Keratinocyte (primary cell): Measurements from ENCODE around the gene SND1. TPM values are rescaled to one million over a fixed set of nuclear protein-coding genes. Genes with fewer than 3 reads are reported as not detected.

Source experiments
- DNase-seq: peaks from one replicate; pipeline ENCODE4 v3.0.0-alpha.2; 2011; ENCODE audit warnings: low read depth, missing footprints, low spot score
- FAIRE-seq: peaks from 2 replicates; lab custom pipeline; 2011; peaks lifted over from hg19 to GRCh38; lab: Jason Lieb, UNC
- H2AFZ ChIP-seq: 2 replicates; pipeline ENCODE4 v1.6.0; 2012; ENCODE audit warnings: low read length, control low read depth, inconsistent platforms; ENCODE audit not compliant: control insufficient read depth
- H3K27ac ChIP-seq: 2 replicates; pipeline ENCODE4 v1.5.1; 2011; ENCODE audit warnings: low read length; ENCODE audit not compliant: control insufficient read depth, insufficient read depth
- H3K27me3 ChIP-seq: 3 replicates; pipeline ENCODE4 v1.6.0; 2011; ENCODE audit warnings: low read length; ENCODE audit not compliant: control insufficient read depth, insufficient read depth; ENCODE audit errors: extremely low read depth
- H3K36me3 ChIP-seq, 2 experiments: 2 replicates in 1 of 2; 3 replicates in 1 of 2; pipeline ENCODE4 v1.5.1; 2011; ENCODE audit warnings: low read length in 2 of 2, mild to moderate bottlenecking in 1 of 2; ENCODE audit not compliant: control insufficient read depth in 2 of 2, insufficient read depth in 2 of 2; ENCODE audit errors: extremely low read depth in 1 of 2
- H3K4me1 ChIP-seq: 3 replicates; pipeline ENCODE4 v1.5.1; 2011; ENCODE audit warnings: low read length; ENCODE audit not compliant: control insufficient read depth, insufficient read depth; ENCODE audit errors: extremely low read depth
- H3K4me2 ChIP-seq: 3 replicates; pipeline ENCODE4 v1.6.0; 2011; ENCODE audit warnings: low read depth, low read length; ENCODE audit not compliant: control insufficient read depth, insufficient read depth; ENCODE audit errors: extremely low read depth
- H3K4me3 ChIP-seq, 3 experiments: fragments of 200-600 bp in 1 of 3; sonication (generic) in 1 of 3; 2 replicates in 2 of 3; 3 replicates in 1 of 3; pipeline ENCODE4 v1.5.1; 2011 to 2016; ENCODE audit warnings: low read length in 3 of 3, mild to moderate bottlenecking in 3 of 3, control low read depth in 2 of 3, inconsistent platforms in 1 of 3, low read depth in 1 of 3, mixed read lengths in 1 of 3, mixed run types in 1 of 3, moderate library complexity in 1 of 3; ENCODE audit not compliant: control insufficient read depth in 2 of 3, insufficient read depth in 2 of 3; ENCODE audit errors: extremely low read depth in 1 of 3
- H3K79me2 ChIP-seq: 2 replicates; pipeline ENCODE4 v1.6.0; 2012; ENCODE audit warnings: low read length; ENCODE audit not compliant: control insufficient read depth, insufficient read depth
- H3K9ac ChIP-seq: 3 replicates; pipeline ENCODE4 v1.6.0; 2011; ENCODE audit warnings: low read length; ENCODE audit not compliant: control insufficient read depth, insufficient read depth; ENCODE audit errors: extremely low read depth
- H3K9me1 ChIP-seq: 3 replicates; pipeline ENCODE4 v1.6.0; 2011; ENCODE audit warnings: low read length; ENCODE audit not compliant: control insufficient read depth, insufficient read depth; ENCODE audit errors: extremely low read depth
- H3K9me3 ChIP-seq: 2 replicates; pipeline ENCODE4 v1.5.1; 2012; ENCODE audit warnings: low read depth, low read length; ENCODE audit not compliant: control insufficient read depth
- H4K20me1 ChIP-seq: 3 replicates; pipeline ENCODE4 v1.6.0; 2011; ENCODE audit warnings: low read length; ENCODE audit not compliant: control insufficient read depth, insufficient read depth; ENCODE audit errors: extremely low read depth
- CTCF ChIP-seq, 3 experiments: IDR thresholded peaks in 1 of 3; conservative IDR thresholded peaks in 1 of 3; optimal IDR thresholded peaks in 1 of 3; 2 replicates in 2 of 3; 3 replicates in 1 of 3; pipeline versions ENCODE3 to v1.5.1; 2011; ENCODE audit warnings: low read length in 3 of 3, mild to moderate bottlenecking in 3 of 3, moderate library complexity in 2 of 3, control low read depth in 1 of 3, inconsistent platforms in 1 of 3; ENCODE audit not compliant: insufficient read depth in 2 of 3; ENCODE audit errors: extremely low read depth in 1 of 3
- EZH2 ChIP-seq: IDR thresholded peaks from one replicate; pipeline ENCODE4 v1.6.1; 2012; ENCODE audit warnings: inconsistent platforms, mild to moderate bottlenecking, low read length, moderate library complexity
- dilution Hi-C: fragments of 300-500 bp; cut with MboI; formaldehyde crosslinking; loops from one replicate; pipeline ENCODE4 v1.7.0; 2020; ENCODE audit warnings: low sequenced_read_pairs; ENCODE audit not compliant: extremely low pct_ligation_motif_present
- polyA plus RNA-seq, 5 experiments: library from polyadenylated mRNA; depleted of rRNA in 3 of 5; stranded (reverse) in 3 of 5; stranded (forward) in 1 of 5; unstranded in 1 of 5; fragments of >200 nt; gene quantifications; 1 replicate in 1 of 5; 2 replicates in 3 of 5; 3 replicates in 1 of 5; pipeline versions ENCODE4 v1.2.1 to v1.2.3, GENCODE V29; 2011 to 2012; ENCODE audit warnings: missing spikeins in 2 of 5, low read depth in 1 of 5, low replicate concordance in 1 of 5

SND1 gene
- polyA plus RNA-seq, 1 donor (not counting 4 experiments of a cell fraction or from before 2014, with no cell fraction given), result 140 TPM

- FAIRE-seq, result no peak
- no peak for DNase-seq
- Histone ChIP-seq H3K27me3 (no peaks in the 10 kb centered on the region), H3K36me3 (peaks cover 12 to 16% of the 10 kb centered on the region in 2 experiments), H3K4me1 (no peaks in the 10 kb centered on the region), H3K27ac (no peak overlapping the region), H3K9me3 (no peaks in the 10 kb centered on the region), H4K20me1 (no peaks in the 10 kb centered on the region), H2AFZ (no peak overlapping the region), H3K4me2 (no peak overlapping the region), H3K9ac (no peak overlapping the region), H3K4me3 (no peak overlapping the region), H3K79me2 (no peaks in the 10 kb centered on the region), H3K9me1 (no peaks in the 10 kb centered on the region)
- dilution Hi-C loops, result no loop called here
- TF ChIP-seq EZH2, result no peak
- TF ChIP-seq CTCF (optimal IDR thresholded peaks at IDR 0.05 in 1 of 3, IDR thresholded peaks at IDR 0.05 in 1 of 3, conservative IDR thresholded peaks at IDR 0.05 in 1 of 3; ENCODE audit: extremely low read depth in 1 of 3, insufficient read depth in 2 of 3, low read length in 3 of 3), result no peak
These were observed 354.7 kb downstream of the SND1 start for GRCh38 chr7:128006550-128007302.

GRCh38 chr7:128007303-128007680 is 355.3 kb downstream of the SND1 start:
- TF ChIP-seq EZH2 (no peak), CTCF (optimal IDR thresholded peaks at IDR 0.05 in 1 of 3, IDR thresholded peaks at IDR 0.05 in 1 of 3, conservative IDR thresholded peaks at IDR 0.05 in 1 of 3; ENCODE audit: extremely low read depth in 1 of 3, insufficient read depth in 2 of 3, low read length in 3 of 3) (no peak)
- Histone ChIP-seq H3K9ac (no peak overlapping the region), H3K9me3 (no peaks in the 10 kb centered on the region), H3K4me3 (no peak overlapping the region), H3K79me2 (no peaks in the 10 kb centered on the region), H3K4me1 (no peaks in the 10 kb centered on the region), H4K20me1 (no peaks in the 10 kb centered on the region), H3K36me3 (peaks cover 14 to 16% of the 10 kb centered on the region in 2 experiments), H3K27ac (no peak overlapping the region), H2AFZ (no peak overlapping the region), H3K4me2 (no peak overlapping the region), H3K9me1 (no peaks in the 10 kb centered on the region), H3K27me3 (no peaks in the 10 kb centered on the region)
- DNase-seq, result no peak
- FAIRE-seq, result no peak
- dilution Hi-C loops, result no loop called here
